HG02885 (cell line): ENCODE measurements around the gene PPDPF.
"Not testable (repeated sequence)": the region's sequence is repeated elsewhere in the genome, so short reads cannot be mapped to it uniquely, and the experiment has no call there.

Source experiments
- ATAC-seq: cut with Tn5 transposase; IDR thresholded peaks from one replicate; pipeline ENCODE4 v1.9.1; 2021; ENCODE audit warnings: mild to moderate bottlenecking; ENCODE audit not compliant: unreplicated experiment, poor library complexity

Gene PPDPF

DNA sequence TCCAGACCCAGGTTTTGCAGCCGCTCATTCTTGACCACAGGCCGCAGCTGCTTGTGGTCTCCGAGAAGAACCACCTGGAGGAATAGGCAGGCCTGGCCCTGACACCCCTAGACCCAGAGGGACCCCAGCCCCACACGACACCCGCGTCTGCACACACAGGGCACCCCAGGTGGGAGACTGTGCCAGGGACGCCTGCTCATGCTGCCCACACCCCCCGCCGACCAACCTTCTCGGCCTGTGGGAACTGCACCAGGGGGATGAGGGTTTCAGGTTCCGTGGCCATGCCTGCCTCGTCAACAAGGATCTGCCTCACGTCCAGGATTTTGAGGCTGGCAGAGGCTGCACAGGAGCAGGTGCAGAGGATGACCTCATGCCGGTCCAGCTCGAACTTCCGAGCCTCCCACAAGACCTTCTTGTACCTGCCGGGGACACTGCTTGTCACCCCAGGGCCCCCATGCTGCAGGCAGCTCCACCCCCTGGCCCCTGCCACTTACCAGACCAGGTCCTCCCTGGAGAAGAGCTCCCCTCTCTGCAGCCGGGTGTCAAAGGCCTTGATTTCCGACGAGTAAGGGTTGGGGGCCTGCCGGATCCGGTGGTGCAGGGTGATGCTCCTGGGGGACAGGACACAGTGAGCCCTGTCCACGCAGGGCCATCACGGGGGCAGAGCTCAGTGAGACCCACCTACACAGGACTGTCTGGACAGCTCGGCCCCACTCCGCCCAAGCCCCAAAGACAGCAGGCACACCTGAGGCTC lies 40.5 kb downstream of the PPDPF start:
- no peak for ATAC-seq

DNA sequence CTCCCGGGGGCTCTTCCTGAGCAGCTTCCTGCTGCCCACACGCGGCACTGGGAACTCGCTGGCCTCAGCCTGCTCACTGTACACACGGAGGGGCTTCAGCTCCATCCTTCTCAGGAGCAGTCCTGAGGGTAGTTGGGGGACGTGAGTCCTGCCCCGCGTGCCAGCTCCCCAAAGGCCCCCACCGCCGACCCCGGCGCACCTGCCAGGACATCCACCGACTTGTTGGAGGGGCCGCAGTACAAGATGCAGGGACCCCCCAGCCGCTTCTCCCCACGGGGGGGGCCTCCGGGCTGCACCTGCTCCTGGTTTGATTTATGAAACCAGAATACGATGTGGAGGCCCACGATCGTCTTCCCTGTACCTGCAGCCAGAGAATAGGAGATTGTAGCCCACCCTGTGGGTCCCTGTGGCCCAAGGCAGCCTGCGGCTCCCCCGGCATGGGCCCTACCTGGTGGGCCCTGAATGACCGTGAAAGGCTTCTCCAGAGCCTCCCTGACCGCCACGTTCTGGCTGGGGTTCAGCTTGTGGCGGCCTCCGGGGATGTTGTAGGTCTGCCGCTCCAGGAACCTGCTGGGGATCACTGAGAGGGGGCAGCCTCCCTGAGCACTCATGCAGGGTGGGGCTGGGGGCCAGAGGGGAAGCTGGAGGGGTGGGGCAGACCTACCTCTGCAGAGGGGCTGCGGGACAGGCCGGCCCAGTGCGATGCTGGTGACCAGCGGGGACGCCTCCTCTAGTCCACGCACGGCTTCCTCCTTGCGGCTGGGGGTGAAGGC lies 41.2 kb downstream of the PPDPF start:
- ATAC-seq = no peak

DNA sequence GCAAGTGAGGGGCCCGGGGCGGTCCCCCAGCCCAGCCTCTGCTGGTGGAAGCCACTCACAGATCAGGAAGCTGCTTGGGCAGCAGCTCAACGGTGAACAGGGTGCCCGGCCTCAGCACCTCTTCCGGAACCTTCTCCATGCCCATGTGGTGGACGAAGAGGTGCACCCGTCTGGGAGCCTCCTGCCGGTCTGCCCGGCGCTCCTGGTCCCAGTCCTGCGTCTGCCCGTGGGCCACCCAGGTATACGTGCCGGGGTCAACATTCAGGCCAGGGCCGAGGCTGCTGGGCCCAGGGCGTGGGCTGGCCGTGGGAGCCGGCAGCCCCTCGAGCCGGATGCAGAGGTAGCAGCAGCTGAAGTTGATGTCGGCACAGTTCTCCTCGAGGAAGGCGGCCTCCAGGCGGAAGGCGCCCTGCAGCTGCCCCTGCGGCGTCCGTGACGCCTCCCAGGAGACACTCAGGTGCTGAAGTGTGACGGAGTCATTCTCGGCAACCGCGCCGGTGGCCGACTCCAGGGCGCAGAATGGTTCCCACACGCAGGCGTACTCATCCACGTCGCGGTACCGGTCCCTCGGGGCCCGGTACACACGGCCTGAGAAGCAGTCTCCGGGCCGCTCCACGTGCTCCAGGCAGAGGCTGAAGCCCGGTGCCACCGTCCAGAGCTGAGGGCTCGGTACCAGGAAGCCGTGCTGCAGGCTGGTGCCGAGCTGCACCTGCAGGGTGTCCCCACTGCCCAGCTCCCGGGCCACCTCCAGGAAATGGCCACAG lies 42.1 kb downstream of the PPDPF start:
- no peak for ATAC-seq

DNA sequence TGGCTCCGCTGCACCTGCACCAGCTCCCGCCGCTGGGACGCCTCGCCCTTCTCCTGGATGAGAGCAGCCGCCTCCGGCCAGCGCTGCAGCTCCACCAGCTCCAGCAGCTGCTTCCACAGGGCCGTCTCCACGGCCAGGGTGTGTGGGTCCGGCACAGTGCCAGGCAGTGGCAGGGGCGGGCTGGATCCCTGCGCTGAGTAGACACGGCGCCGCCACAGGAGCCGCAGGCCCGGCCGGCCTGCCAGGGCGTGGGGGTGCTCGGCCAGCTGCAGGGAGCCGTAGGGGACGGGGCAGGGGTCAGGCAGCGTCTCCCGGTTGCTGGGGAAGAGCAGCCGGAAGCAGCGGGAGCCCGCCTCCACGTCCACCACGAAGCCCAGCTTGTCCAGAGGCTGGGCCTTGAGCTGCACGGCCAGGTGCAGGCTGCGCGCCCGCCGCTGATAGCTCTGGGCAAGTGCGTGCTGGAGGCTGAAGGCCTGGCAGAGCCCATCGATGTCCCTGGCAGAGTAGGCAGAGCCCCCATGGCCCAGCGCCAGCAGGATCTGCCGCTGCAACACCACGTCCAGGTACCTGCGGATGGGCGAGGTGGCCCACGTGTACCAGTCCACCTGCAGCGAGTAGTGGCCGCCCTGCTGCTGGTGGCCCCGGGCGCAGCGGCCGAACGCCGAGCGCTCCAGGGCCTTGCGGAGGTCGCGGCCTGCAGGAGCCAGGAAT lies 42.8 kb downstream of the PPDPF start:
- ATAC-seq = no peak

DNA sequence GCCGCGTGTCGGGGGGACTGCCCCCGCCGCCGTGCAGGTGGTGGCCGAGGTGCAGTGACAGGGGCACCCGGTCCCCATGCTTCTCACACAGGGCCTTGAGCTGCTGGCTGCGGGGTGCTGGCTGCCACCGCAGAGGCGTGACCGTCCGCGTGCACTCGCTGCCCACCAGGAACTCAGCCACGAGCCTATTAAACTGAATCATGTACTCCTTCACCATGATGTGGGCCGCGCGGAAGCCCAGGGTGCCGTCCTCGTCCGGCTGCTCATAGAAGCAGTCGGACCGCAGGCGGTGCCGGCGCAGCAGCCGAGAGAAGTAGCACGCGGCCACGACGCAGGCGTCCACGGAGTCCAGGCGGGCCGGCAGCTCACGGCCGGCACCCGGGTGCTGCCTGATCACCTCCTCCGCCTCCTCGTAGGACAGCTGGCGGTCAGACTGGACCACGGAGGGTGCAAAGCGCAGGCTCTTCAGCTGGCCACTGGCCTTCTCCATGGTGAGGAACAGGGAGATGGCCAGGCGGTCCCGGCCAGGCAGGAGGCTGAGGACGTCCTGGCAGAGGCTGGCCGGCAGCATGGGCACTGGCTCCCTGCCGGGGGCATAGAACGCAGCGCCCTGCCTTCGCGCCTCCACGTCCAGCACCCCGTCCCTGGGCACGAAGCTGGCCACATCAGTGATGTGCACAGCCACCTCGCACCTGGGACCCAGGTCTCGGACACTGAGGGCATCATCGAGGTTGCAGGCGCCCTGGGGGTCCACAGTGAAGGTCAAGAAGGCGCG lies 43.7 kb downstream of the PPDPF start:
- ATAC-seq = no peak

DNA sequence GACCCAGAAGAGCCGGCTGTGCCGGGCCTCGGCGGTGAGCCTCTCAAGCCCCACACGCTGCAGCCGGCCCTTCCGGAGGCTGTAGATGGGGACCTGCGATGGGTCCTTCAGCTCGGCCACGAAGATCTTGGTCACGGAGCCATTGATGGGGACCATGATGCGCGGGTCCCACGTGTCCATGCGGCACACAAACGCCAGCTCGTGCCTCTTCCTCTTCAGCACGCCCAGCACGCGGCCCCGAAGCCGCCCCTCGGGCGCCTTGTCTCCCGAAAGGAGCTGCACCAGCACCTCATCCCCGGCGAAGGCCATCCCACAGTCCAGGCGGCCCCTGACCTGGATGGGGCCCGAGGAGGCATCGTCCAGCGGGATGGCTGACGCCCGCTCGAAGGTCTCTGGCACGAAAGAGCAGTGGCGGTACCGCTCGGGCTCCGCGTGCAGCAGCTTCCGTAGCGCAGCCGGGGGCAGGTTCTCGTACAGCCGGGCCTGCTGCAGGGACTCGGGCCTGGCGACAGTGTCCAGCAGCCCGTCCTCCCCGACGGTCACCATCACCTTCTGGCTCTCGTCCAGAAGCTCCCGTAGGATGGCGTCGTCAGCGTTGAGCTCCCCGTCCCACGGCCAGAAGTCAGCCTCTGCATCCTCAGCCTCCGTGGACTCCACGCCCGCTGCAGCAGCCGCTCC lies 44.6 kb downstream of the PPDPF start:
- ATAC-seq = no peak

DNA sequence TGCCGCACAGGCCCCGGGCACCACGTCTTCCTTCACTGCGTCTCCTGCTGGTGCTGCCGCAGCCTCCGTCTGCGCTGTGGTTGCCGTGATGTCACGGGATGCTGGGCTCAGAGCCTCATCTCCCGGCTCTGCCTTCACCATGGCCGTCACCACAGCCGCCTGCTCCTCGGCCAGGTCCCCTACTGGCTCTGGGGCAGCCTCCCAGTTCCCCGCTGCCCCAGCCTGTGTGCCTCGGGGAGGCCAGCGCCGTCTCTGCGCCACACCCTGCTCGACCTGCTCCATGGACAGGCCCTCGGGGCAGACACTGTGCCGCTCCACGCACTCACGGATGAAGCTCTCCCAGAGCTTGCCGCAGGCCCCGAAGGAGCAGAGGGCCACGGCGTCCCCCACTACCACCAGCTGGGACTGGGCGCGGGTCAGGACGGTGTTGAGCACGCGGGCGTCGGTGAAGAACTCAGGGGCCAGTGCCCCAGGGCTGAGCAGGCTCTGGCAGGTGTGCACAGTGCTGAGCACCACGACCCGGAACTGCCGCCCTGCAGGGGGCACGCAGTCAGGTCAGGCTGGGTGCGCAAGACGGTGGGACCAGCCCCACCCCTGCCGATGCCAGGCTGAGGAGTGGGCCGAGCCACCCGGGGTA lies 45.3 kb downstream of the PPDPF start:
- ATAC-seq = no peak

DNA sequence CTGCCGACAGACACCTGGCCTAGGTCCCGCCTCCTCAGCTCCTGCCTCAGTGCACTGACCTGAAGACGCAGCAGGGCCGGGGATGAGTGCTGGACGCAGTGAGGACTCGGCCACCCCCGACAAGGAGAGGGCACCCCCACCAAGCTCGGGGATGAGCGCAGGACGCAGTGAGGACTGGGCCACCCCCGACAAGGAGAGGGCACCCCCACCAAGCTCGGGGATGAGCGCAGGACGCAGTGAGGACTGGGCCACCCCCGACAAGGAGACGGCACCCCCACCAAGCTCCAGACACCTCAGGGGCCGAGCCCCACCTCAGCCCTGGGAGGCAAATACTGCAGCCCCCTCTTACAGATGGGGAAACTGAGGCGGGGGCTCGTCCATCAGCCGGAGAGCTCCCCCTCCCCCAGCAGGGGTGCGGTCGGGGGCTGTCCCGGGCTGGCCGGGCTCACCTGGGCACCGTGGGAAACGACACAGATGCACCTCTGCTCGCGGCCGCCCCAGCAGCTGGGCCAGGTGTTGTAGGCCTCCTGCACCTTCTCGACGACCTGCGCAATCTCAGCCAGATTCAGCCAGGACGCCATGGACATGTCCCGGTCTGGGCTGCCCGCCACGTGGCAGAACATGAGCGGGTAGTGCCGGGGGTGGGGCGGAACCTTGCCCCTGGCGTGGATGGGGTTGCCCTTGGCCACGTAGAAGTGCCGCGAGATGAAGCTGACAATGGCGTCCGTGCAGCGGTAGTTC lies 46.0 kb downstream of the PPDPF start:
- ATAC-seq = no peak

DNA sequence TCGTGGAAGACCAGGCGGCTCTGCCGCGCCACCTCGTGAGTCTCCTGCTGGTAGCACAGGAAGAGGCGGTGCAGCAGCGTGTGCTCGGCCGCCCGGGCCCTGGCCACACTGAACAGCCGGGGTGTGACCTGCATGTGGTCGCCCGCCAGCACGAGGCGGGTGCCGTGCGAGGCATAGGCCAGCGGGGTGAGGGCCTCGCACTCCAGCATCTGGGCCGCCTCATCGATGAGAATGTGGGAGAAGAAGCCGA lies 46.5 kb downstream of the PPDPF start:
- ATAC-seq = no peak

DNA sequence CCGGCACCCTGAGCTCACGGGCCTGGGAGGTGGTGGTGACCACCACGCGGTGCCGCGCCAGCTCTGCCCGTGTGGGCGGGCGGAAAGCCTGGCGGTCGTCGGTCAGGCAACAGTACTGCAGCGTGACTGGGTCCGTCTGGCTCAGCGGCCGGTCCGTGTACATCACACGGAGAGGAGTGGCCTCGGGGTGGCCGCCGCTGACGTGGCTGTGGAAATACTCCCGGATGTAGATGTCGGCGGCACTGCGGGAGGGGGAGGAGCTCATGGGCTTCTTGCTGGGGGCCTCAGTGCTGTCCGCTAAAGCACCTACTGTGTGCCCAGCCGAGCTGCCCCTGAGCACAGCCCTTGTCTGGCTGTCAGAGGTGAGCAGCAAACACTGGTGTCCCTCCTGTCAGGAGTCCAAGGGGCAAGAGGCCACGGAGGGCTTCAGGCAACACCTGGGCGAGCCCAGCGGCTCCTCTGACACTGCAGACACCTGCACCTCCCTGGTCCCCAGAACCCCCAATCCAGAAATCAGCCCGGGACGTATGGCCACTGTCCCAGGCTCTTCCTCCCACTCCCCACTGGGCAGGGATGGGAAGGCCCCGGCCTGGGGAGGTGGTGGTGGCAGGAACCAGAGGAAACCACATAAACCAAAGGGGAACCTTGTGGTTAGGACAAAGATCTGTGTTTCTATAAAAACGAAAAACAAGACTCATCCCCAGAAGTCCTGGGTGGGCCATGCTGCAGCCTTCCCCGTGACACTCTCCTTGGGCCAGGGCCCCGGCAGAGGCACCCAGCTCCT lies 47.0 kb downstream of the PPDPF start:
- ATAC-seq = peak; percentile 54

DNA sequence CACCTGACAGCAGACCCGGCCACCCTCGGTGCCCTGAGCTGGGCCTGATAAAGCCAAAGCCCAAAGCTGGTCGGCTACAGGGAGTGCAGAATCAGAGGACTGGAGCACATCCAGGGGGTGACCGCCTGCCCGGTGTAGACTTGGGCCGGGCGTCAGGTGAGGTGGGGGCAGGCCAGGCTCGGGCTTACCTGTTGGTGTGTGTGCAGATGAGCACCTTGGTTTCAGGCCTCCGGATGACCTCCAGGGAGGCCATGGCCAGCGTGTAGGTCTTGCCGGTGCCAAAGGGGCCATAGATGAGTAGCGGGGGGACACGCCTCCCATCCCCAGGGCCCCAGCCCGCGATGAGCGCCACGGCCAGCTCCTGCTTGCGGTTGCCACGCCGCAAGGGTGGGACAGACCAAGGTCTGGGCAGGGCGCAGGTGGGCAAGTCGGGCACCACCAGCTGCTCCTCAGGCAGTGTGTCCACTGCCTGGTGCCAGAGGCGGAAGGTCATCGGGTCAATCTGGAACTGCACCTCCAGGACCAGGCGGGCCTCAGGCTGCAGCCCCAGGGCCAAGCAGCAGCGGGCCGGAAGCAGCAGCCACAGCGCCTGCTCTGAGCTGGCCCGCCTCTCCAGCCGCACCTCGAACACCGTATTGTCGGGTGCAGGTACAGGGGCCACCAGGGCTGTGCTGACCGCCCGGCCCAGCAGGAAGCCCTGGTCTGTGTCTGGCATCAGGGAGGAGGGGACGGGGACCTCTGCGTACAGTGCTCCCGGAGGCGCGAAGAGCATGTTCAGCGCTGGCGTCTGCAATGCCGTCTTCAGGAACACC lies 47.8 kb downstream of the PPDPF start:
- ATAC-seq = peak; percentile 12

DNA sequence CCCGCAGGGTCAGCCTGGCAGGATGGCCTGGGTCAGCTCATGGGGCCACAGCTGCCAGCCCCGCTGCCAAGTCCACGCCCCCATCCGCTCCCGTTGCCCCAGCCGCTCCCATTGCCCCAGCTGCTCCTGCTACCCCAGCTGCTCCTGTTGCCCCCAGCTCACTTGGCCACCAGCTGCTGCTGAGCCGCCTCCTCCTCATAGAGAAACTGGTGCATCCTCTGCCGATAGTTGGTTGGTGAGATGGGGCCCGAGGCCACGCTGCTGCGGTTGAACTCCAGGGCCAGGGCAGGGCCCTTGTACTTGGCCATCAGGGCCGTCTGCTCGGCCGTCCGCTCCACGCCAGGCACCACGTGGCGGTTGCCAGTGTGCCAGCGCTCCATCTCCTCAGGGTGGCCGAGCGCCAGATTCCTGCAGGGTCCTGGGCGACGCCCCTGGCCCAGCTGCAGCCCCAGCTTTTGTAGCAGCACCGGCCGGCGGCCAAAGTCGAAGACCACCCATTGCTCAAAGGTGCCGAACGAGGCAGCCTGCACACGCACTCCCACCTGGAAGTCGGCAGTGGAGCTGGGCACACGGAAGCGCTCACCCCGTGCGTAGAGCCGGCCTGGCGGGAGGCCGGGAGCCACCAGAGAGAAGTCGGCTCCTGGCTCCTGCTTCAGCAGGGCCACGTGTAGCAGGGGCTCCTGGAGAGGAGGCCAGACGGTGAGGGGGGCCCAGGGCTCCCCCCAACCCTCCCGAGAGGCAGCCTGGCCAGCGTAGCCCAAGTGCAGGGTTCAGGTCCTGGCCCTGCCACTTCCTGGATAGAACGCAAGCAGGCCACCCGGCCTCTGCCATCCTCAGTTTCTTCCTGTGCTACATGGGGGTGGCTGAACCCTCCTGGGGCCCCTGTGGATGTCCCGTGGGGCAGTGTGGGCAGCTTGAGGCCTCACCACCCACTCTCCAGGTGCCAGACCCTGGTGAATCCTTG lies 48.7 kb downstream of the PPDPF start:
- ATAC-seq = no peak

DNA sequence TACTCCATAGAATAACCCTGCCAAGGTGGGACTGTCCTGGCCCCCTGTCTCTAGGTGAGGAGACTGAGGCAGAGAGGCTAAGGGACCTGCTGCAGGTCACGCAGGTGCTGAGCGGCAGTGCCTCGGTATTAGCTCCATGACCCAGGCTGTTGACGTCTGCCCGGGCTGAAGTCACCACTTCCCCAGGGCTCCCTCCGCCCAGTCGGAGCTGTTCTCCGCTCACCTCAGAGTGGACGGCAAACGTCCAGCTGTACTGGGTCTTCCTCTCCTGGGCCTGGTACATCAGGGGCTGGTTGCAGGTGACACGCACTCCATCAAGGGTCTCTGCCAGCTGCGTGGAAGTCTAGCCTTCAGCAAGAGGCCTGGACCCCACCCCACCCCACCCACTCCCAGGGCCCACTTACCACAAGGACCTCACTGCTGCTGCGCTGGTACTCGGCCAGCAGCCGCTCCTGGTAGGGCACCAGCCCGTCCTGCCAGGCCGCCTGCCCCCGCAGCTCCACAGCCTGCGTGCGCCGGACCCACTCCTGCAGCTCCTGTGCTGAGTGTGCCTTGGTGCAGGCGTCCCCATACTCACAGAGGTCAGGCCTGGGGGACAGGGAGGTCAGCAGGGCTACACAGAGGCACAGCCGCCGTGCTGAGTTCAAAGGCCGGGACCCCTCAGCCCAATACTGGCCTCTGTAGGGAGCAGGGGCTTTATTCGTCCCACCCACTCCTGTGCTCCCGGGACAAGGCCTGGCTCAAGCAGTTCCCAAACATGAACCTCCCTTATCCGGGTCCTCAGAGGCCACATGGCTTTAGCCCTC lies 49.9 kb downstream of the PPDPF start:
- ATAC-seq = no peak

DNA sequence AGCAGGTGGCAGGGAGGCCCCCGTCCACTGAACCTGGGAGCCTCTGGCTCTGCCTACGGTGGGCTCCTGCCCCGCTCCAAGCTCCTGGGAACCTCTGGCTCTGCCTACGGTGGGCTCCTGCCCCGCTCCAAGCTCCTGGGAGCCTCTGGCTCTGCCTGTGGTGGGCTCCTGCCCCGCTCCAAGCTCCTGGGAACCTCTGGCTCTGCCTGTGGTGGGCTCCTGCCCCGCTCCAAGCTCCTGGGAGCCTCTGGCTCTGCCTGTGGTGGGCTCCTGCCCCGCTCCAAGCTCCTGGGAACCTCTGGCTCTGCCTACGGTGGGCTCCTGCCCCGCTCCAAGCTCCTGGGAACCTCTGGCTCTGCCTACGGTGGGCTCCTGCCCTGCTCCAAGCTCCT lies 50.5 kb downstream of the PPDPF start:
- not testable (repeated sequence) for ATAC-seq
